Measurements from ENCODE around the gene KLHL41. TPM values are rescaled to one million over a fixed set of nuclear protein-coding genes. Genes with fewer than 3 reads are reported as not detected.

Gene KLHL41
- total RNA-seq, result 1 to 10 TPM; 1.4 to 1.6 TPM
- polyA plus RNA-seq, result under 1 TPM; 0.30 to 0.77 TPM
- long read RNA-seq, donor 1, result 0 reads
- long read RNA-seq, donor 2, result 0 reads
- long read RNA-seq, donor 3, result 0 reads
- long read RNA-seq, donor 4, result 0 reads
- long read RNA-seq, donor 5, result 0 reads

- peaks cover 0 to 9% (median 2%) of the 10 kb centered on the region in 5 donors for H3K4me1 ChIP-seq (ENCODE audit: control insufficient read depth in 5 of 5, insufficient read depth in 5 of 5, low read length in 5 of 5)
- no peak within 1 kb of the TSS for H3K4me3 ChIP-seq
- H3K9me3 ChIP-seq (ENCODE audit: control insufficient read depth in 4 of 4, insufficient read depth in 3 of 4, low read length in 3 of 4), result no peaks in the 10 kb centered on the region
- no peak for TF ChIP-seq CTCF (IDR thresholded peaks at IDR 0.05; ENCODE audit: control extremely low read depth, extremely low read depth)
- peak; percentile 38 for ATAC-seq (ENCODE audit: insufficient read depth, low FRiP score)
- WGBS, 2 donors, result 82 to 91% methylated on average over 4 of the region's 4 CpGs
- peak within 1 kb of the TSS in 1 of 2 donors; percentile 86 for H3K27ac ChIP-seq (ENCODE audit: low read depth in 1 of 2, low read length in 1 of 2)
- no peak within 1 kb of the TSS for H3K9ac ChIP-seq (ENCODE audit: insufficient read depth in 1 of 2, low read length in 2 of 2)
- H3K27me3 ChIP-seq (ENCODE audit: control insufficient read depth in 3 of 3, insufficient read depth in 3 of 3, low read length in 2 of 3), result no peaks in the 10 kb centered on the region
- peaks cover 0 to 2% (median under 1%) of the 10 kb centered on the region in 4 donors for H3K36me3 ChIP-seq (ENCODE audit: control insufficient read depth in 4 of 4, insufficient read depth in 4 of 4, low read length in 4 of 4)
- DNase-seq, result peak in 2 of 3 donors; percentile 10 to 27
Measured at GRCh38 chr2:169509298-169509885, at the start of gene KLHL41. TSS of gene KLHL41 (plus strand) at chr2:169509702. CDS start at chr2:169509779, 77 bp downstream.

- Histone ChIP-seq H3K9ac (ENCODE audit: insufficient read depth in 1 of 2, low read length in 2 of 2) (no peak overlapping the region), H3K36me3 (ENCODE audit: control insufficient read depth in 4 of 4, insufficient read depth in 4 of 4, low read length in 4 of 4) (no peaks in the 10 kb centered on the region), H3K4me1 (ENCODE audit: control insufficient read depth in 5 of 5, insufficient read depth in 5 of 5, low read length in 5 of 5) (no peaks in the 10 kb centered on the region), H3K4me3 (no peak overlapping the region), H3K27me3 (ENCODE audit: control insufficient read depth in 3 of 3, insufficient read depth in 3 of 3, low read length in 2 of 3) (no peaks in the 10 kb centered on the region), H3K9me3 (ENCODE audit: control insufficient read depth in 4 of 4, insufficient read depth in 3 of 4, low read length in 3 of 4) (no peaks in the 10 kb centered on the region), H3K27ac (ENCODE audit: low read depth in 1 of 2, low read length in 1 of 2) (no peak overlapping the region)
- no peak for TF ChIP-seq CTCF (IDR thresholded peaks at IDR 0.05; ENCODE audit: control extremely low read depth, extremely low read depth)
- WGBS, 2 donors, result 81 to 84% methylated on average over 1 of the region's 1 CpG
- DNase-seq (no peak), ATAC-seq (ENCODE audit: insufficient read depth, low FRiP score) (no peak)
Measured at GRCh38 chr2:169461143-169461542, 48.4 kb upstream of the KLHL41 start.

- H3K9ac ChIP-seq (ENCODE audit: insufficient read depth in 1 of 2, low read length in 2 of 2), result no peak overlapping the region
- H3K27ac ChIP-seq (ENCODE audit: low read depth in 1 of 2, low read length in 1 of 2), result no peak overlapping the region
- H3K4me3 ChIP-seq, result no peak overlapping the region
- H3K36me3 ChIP-seq (ENCODE audit: control insufficient read depth in 4 of 4, insufficient read depth in 4 of 4, low read length in 4 of 4), result no peaks in the 10 kb centered on the region
- no peak for ATAC-seq (ENCODE audit: insufficient read depth, low FRiP score)
- H3K27me3 ChIP-seq (ENCODE audit: control insufficient read depth in 3 of 3, insufficient read depth in 3 of 3, low read length in 2 of 3), result no peaks in the 10 kb centered on the region
- peak in 1 of 3 donors; percentile 4 for DNase-seq
- H3K9me3 ChIP-seq (ENCODE audit: control insufficient read depth in 4 of 4, insufficient read depth in 3 of 4, low read length in 3 of 4), result no peaks in the 10 kb centered on the region
- no peaks in the 10 kb centered on the region for H3K4me1 ChIP-seq (ENCODE audit: control insufficient read depth in 5 of 5, insufficient read depth in 5 of 5, low read length in 5 of 5)
- TF ChIP-seq CTCF (IDR thresholded peaks at IDR 0.05; ENCODE audit: control extremely low read depth, extremely low read depth), result no peak
- 51 to 73% methylated on average over 4 of the region's 4 CpGs for WGBS, 2 donors
Measured at GRCh38 chr2:169462896-169463695, 46.4 kb upstream of the KLHL41 start.

All from lung (tissue), 16 donors.